ENCODE data around the gene ZFPM1.
"Not testable (repeated sequence)": the region's sequence is repeated elsewhere in the genome, so short reads cannot be mapped to it uniquely, and the experiment has no call there.

The ZFPM1 gene

GRCh38 chr16:88512728-88513696 lies 59.9 kb downstream of the ZFPM1 start:
- no peak overlapping the region for H3K27ac ChIP-seq (ENCODE audit: low read depth in 2 of 2, low read length in 2 of 2)
- no peak overlapping the region for H3K4me3 ChIP-seq (ENCODE audit: low read length in 2 of 2)
- H3K9me3 ChIP-seq (ENCODE audit: control insufficient read depth in 2 of 2, low read length in 2 of 2) = no peaks in the 10 kb centered on the region
- peaks cover 0 to 3% of the 10 kb centered on the region in 2 donors for H3K27me3 ChIP-seq (ENCODE audit: control insufficient read depth in 2 of 2, insufficient read depth in 2 of 2, low read length in 2 of 2)
- H3K4me1 ChIP-seq (ENCODE audit: control insufficient read depth in 2 of 2, insufficient read depth in 2 of 2, low read length in 2 of 2) = peaks cover 0 to 13% of the 10 kb centered on the region in 2 donors
- H3K36me3 ChIP-seq (ENCODE audit: control insufficient read depth in 2 of 2, insufficient read depth in 2 of 2, low read length in 2 of 2) = no peaks in the 10 kb centered on the region
- no peak overlapping the region for H3K9ac ChIP-seq (ENCODE audit: low read depth in 1 of 2, low read length in 2 of 2)

DNA sequence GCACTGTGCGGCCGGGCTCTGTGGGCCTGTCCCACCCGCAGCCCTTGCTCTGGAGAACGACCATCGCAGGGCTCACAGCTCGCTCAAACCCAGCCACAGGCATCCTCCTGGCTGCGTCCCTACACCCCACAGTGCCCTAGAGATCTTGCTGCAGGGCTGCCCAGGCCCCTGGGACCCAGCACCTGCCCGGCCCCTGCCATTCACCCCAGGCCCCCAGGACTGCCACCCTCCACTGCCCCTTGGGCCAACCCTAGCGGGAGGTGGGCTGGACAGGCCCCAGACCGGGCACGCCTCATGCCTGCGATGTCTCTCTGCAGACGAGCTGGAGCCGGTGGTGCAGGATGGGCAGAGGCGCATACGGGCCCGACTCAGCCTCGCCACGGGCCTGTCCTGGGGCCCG lies 61.0 kb downstream of the ZFPM1 start:
- Histone ChIP-seq H3K4me3 (ENCODE audit: low read length in 2 of 2) (no peak overlapping the region), H3K36me3 (ENCODE audit: control insufficient read depth in 2 of 2, insufficient read depth in 2 of 2, low read length in 2 of 2) (no peaks in the 10 kb centered on the region), H3K27me3 (ENCODE audit: control insufficient read depth in 2 of 2, insufficient read depth in 2 of 2, low read length in 2 of 2) (peaks cover 0 to 3% of the 10 kb centered on the region in 2 donors), H3K4me1 (ENCODE audit: control insufficient read depth in 2 of 2, insufficient read depth in 2 of 2, low read length in 2 of 2) (peaks cover 0 to 10% of the 10 kb centered on the region in 2 donors), H3K9ac (ENCODE audit: low read depth in 1 of 2, low read length in 2 of 2) (no peak overlapping the region), H3K27ac (ENCODE audit: low read depth in 2 of 2, low read length in 2 of 2) (no peak overlapping the region), H3K9me3 (ENCODE audit: control insufficient read depth in 2 of 2, low read length in 2 of 2) (no peaks in the 10 kb centered on the region)

- Histone ChIP-seq H3K9me3 (ENCODE audit: control insufficient read depth in 2 of 2, low read length in 2 of 2) (no peaks in the 10 kb centered on the region), H3K36me3 (ENCODE audit: control insufficient read depth in 2 of 2, insufficient read depth in 2 of 2, low read length in 2 of 2) (no peaks in the 10 kb centered on the region), H3K4me3 (ENCODE audit: low read length in 2 of 2) (no peak overlapping the region), H3K27me3 (ENCODE audit: control insufficient read depth in 2 of 2, insufficient read depth in 2 of 2, low read length in 2 of 2) (peaks cover 0 to 3% of the 10 kb centered on the region in 2 donors), H3K9ac (ENCODE audit: low read depth in 1 of 2, low read length in 2 of 2) (no peak overlapping the region), H3K27ac (ENCODE audit: low read depth in 2 of 2, low read length in 2 of 2) (no peak overlapping the region), H3K4me1 (ENCODE audit: control insufficient read depth in 2 of 2, insufficient read depth in 2 of 2, low read length in 2 of 2) (peaks cover 0 to 5% of the 10 kb centered on the region in 2 donors)
Observed at GRCh38 chr16:88514526-88515232, 61.6 kb downstream of the ZFPM1 start.

- no peaks in the 10 kb centered on the region for H3K4me1 ChIP-seq (ENCODE audit: control insufficient read depth in 2 of 2, insufficient read depth in 2 of 2, low read length in 2 of 2)
- H3K27me3 ChIP-seq (ENCODE audit: control insufficient read depth in 2 of 2, insufficient read depth in 2 of 2, low read length in 2 of 2) = peaks cover 0 to 3% of the 10 kb centered on the region in 2 donors
- H3K4me3 ChIP-seq (ENCODE audit: low read length in 2 of 2) = no peak overlapping the region
- H3K27ac ChIP-seq (ENCODE audit: low read depth in 2 of 2, low read length in 2 of 2) = no peak overlapping the region
- H3K9ac ChIP-seq (ENCODE audit: low read depth in 1 of 2, low read length in 2 of 2) = no peak overlapping the region
- no peaks in the 10 kb centered on the region for H3K36me3 ChIP-seq (ENCODE audit: control insufficient read depth in 2 of 2, insufficient read depth in 2 of 2, low read length in 2 of 2)
- no peaks in the 10 kb centered on the region for H3K9me3 ChIP-seq (ENCODE audit: control insufficient read depth in 2 of 2, low read length in 2 of 2)
Observed at GRCh38 chr16:88515371-88515770, 62.3 kb downstream of the ZFPM1 start.

DNA sequence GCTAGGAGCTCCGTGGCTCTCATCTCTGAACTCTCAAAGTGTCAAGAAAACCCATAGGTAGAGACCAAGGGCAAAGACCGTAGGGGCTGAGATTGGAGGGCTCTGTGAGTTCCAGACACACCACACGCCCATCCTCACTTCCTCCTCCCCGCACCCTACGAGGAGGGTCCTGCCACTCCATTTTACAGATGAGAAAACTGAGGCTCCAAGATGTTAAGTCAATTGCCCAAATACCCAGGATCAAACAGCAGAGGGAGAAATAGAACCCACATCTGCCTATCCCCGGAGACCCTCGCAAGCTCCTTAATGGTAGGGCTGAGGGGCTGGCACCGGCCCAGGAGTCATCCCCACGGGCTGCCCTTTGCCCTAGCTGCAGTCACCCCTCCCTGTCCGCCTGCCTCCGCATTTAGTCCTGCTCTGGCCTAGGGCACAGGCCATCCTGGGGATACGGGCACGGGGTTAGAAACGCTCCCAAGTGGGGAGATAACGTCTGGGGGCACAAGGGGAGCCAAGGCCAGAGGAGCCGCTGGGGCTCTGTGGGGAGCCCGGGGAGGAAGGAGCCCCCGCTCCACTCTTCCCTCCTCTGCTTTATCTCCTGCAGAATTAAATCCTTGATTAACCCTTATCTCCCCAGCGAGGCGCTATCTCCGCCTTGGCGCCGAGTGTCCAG lies 63.0 kb downstream of the ZFPM1 start:
- H3K4me3 ChIP-seq (ENCODE audit: low read length in 2 of 2) = no peak overlapping the region
- H3K9ac ChIP-seq (ENCODE audit: low read depth in 1 of 2, low read length in 2 of 2) = no peak overlapping the region
- no peaks in the 10 kb centered on the region for H3K36me3 ChIP-seq (ENCODE audit: control insufficient read depth in 2 of 2, insufficient read depth in 2 of 2, low read length in 2 of 2)
- peaks cover 0 to 3% of the 10 kb centered on the region in 2 donors for H3K27me3 ChIP-seq (ENCODE audit: control insufficient read depth in 2 of 2, insufficient read depth in 2 of 2, low read length in 2 of 2)
- no peaks in the 10 kb centered on the region for H3K9me3 ChIP-seq (ENCODE audit: control insufficient read depth in 2 of 2, low read length in 2 of 2)
- H3K4me1 ChIP-seq (ENCODE audit: control insufficient read depth in 2 of 2, insufficient read depth in 2 of 2, low read length in 2 of 2) = no peaks in the 10 kb centered on the region
- H3K27ac ChIP-seq (ENCODE audit: low read depth in 2 of 2, low read length in 2 of 2) = no peak overlapping the region

GRCh38 chr16:88516601-88517061 lies 63.6 kb downstream of the ZFPM1 start:
- H3K4me1 ChIP-seq (ENCODE audit: control insufficient read depth in 2 of 2, insufficient read depth in 2 of 2, low read length in 2 of 2) = no peaks in the 10 kb centered on the region

GRCh38 chr16:88517208-88517774 lies 64.2 kb downstream of the ZFPM1 start:
- not testable (repeated sequence) for H3K27me3 ChIP-seq (ENCODE audit: control insufficient read depth in 2 of 2, insufficient read depth in 2 of 2, low read length in 2 of 2); H3K27ac ChIP-seq (ENCODE audit: low read depth in 2 of 2, low read length in 2 of 2); H3K4me3 ChIP-seq (ENCODE audit: low read length in 2 of 2)

More at GRCh38 chr16:88516601-88517061, 63.6 kb downstream of the ZFPM1 start:
- Histone ChIP-seq H3K9me3 (ENCODE audit: control insufficient read depth in 2 of 2, low read length in 2 of 2) (no peaks in the 10 kb centered on the region), H3K27ac (ENCODE audit: low read depth in 2 of 2, low read length in 2 of 2) (no peak overlapping the region), H3K36me3 (ENCODE audit: control insufficient read depth in 2 of 2, insufficient read depth in 2 of 2, low read length in 2 of 2) (no peaks in the 10 kb centered on the region), H3K4me3 (ENCODE audit: low read length in 2 of 2) (no peak overlapping the region), H3K27me3 (ENCODE audit: control insufficient read depth in 2 of 2, insufficient read depth in 2 of 2, low read length in 2 of 2) (peaks cover 0 to 3% of the 10 kb centered on the region in 2 donors), H3K9ac (ENCODE audit: low read depth in 1 of 2, low read length in 2 of 2) (no peak overlapping the region)

GRCh38 chr16:88518411-88519111 lies 65.5 kb downstream of the ZFPM1 start:
- H3K36me3 ChIP-seq (ENCODE audit: control insufficient read depth in 2 of 2, insufficient read depth in 2 of 2, low read length in 2 of 2); H3K9ac ChIP-seq (ENCODE audit: low read depth in 1 of 2, low read length in 2 of 2); H3K27ac ChIP-seq (ENCODE audit: low read depth in 2 of 2, low read length in 2 of 2); H3K4me1 ChIP-seq (ENCODE audit: control insufficient read depth in 2 of 2, insufficient read depth in 2 of 2, low read length in 2 of 2); H3K27me3 ChIP-seq (ENCODE audit: control insufficient read depth in 2 of 2, insufficient read depth in 2 of 2, low read length in 2 of 2); H3K4me3 ChIP-seq (ENCODE audit: low read length in 2 of 2); H3K9me3 ChIP-seq (ENCODE audit: control insufficient read depth in 2 of 2, low read length in 2 of 2): not testable (repeated sequence)

More at GRCh38 chr16:88517208-88517774, 64.2 kb downstream of the ZFPM1 start:
- H3K9me3 ChIP-seq (ENCODE audit: control insufficient read depth in 2 of 2, low read length in 2 of 2); H3K9ac ChIP-seq (ENCODE audit: low read depth in 1 of 2, low read length in 2 of 2); H3K4me1 ChIP-seq (ENCODE audit: control insufficient read depth in 2 of 2, insufficient read depth in 2 of 2, low read length in 2 of 2); H3K36me3 ChIP-seq (ENCODE audit: control insufficient read depth in 2 of 2, insufficient read depth in 2 of 2, low read length in 2 of 2): not testable (repeated sequence)

GRCh38 chr16:88519240-88519639 lies 66.2 kb downstream of the ZFPM1 start:
- no peak overlapping the region for H3K27ac ChIP-seq (ENCODE audit: low read depth in 2 of 2, low read length in 2 of 2)
- no peak overlapping the region for H3K4me3 ChIP-seq (ENCODE audit: low read length in 2 of 2)
- no peaks in the 10 kb centered on the region for H3K9me3 ChIP-seq (ENCODE audit: control insufficient read depth in 2 of 2, low read length in 2 of 2)
- peaks cover 0 to 3% of the 10 kb centered on the region in 2 donors for H3K27me3 ChIP-seq (ENCODE audit: control insufficient read depth in 2 of 2, insufficient read depth in 2 of 2, low read length in 2 of 2)
- H3K4me1 ChIP-seq (ENCODE audit: control insufficient read depth in 2 of 2, insufficient read depth in 2 of 2, low read length in 2 of 2) = no peaks in the 10 kb centered on the region
- H3K9ac ChIP-seq (ENCODE audit: low read depth in 1 of 2, low read length in 2 of 2) = no peak overlapping the region
- H3K36me3 ChIP-seq (ENCODE audit: control insufficient read depth in 2 of 2, insufficient read depth in 2 of 2, low read length in 2 of 2) = no peaks in the 10 kb centered on the region

Measured in mucosa of rectum (tissue), 2 donors.